Omental fat pad (tissue), 4 donors: ENCODE results near the gene LRRC15. TPM values are rescaled to one million over a fixed set of nuclear protein-coding genes. Genes with fewer than 3 reads are reported as not detected.

Experiments used
- ATAC-seq: fragments of 150-250 bp; one replicate; pipeline ENCODE4 v1.9.1; 2016; ENCODE audit warnings: mild to moderate bottlenecking, moderate library complexity; ENCODE audit not compliant: low FRiP score
- DNase-seq: peaks from one replicate; pipeline ENCODE4 v3.0.0-alpha.2; 2019; ENCODE audit warnings: low spot score
- total RNA-seq, 4 donors: library from RNA; depleted of rRNA; stranded (reverse); fragments of >200 nt; gene quantifications; one replicate each; pipeline ENCODE4 v1.1.0, GENCODE V29; 2016
- TF ChIP-seq, protein P1 (sequence below), 3 donors: fragments of 450-650 bp; IDR thresholded peaks; one replicate each; pipeline ENCODE4 v1.5.1; 2016 to 2017; ENCODE audit warnings: antibody characterized with exemption in 3 of 3, mild to moderate bottlenecking in 3 of 3, moderate library complexity in 2 of 3

LRRC15 gene
- total RNA-seq, 4 donors from 2014 or later: 0.12 to 0.37 (median 0.13) TPM; not detected in 1

DNA sequence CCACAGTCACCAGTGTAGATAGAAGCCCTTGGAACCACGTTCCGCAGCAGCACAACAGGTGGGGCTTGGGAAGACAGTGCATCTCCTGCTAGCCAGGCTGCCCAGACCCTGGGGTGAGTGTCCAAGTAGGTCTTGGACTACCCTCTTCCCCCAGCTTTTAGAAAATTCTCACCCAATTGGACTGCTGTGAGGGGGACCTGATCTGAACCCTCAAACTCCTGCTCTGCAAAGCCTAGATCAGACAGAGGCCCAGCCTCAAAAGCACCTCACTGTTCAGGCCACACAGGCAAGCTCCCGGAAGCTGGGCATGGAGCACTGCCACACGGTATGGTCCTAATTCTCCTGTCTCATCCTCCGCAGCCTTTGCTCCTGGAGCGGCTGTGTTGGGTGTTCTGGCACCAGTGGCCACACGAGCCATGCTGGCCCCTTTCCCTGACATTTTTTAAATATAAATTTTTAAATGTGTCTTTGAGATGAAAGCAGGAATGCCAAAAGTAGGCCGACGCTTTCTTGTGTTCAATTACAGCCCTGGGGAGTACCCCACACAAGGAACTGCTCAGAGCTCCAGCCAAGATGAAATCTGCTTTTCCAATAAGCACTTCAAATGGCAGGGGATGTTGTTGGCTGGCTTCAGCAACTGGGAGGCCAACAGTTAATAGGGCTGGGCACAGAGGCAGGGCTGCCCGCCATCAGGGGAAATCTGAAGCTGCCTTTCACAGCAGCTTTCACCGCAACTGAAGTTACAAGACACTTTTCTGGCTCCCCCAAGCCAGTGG lies 59.3 kb downstream of the LRRC15 start:
- ATAC-seq (no peak), DNase-seq (no peak)
- TF ChIP-seq, protein P1, sequence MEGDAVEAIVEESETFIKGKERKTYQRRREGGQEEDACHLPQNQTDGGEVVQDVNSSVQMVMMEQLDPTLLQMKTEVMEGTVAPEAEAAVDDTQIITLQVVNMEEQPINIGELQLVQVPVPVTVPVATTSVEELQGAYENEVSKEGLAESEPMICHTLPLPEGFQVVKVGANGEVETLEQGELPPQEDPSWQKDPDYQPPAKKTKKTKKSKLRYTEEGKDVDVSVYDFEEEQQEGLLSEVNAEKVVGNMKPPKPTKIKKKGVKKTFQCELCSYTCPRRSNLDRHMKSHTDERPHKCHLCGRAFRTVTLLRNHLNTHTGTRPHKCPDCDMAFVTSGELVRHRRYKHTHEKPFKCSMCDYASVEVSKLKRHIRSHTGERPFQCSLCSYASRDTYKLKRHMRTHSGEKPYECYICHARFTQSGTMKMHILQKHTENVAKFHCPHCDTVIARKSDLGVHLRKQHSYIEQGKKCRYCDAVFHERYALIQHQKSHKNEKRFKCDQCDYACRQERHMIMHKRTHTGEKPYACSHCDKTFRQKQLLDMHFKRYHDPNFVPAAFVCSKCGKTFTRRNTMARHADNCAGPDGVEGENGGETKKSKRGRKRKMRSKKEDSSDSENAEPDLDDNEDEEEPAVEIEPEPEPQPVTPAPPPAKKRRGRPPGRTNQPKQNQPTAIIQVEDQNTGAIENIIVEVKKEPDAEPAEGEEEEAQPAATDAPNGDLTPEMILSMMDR (IDR thresholded peaks at IDR 0.05): no peak

DNA sequence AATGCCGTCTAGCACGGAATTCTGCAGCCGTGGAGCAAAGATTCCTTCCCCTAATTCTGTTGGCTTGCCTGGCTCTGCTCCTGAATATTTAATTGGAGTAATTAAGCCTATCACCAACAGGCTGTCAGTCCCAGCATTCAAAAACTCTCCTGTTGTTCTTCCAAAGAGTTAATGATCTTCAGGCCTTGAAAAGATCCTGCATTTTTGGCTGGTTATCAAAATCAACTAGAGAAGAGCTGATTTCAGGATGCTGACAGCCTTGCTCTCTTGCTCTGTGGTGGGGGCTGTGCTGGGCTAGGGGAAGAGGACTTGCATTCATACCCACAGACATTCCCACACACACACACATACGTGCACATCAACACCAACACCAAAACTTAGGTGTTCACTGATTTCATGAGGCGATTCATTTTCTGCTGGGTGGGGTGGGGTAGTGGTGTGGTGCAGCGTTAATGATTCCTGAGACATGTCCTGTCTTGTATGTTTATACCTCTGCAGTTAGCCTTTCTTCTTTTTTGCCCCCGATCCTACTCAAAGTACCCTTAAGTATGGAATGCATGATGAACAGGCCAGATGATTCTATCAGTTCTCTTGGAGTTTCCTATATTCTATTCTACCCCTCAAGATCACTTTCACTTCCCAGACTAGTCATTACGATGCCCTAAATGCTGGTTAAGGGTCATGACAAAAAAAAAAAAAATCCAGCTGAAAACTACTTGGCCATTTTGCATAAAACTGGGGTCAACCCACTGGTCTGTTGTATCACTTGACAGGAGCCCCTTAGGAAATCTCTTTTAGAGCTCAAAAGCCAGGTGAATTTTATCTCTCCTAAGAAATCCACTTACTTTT lies 60.7 kb downstream of the LRRC15 start:
- DNase-seq (no peak), ATAC-seq (no peak)

DNA sequence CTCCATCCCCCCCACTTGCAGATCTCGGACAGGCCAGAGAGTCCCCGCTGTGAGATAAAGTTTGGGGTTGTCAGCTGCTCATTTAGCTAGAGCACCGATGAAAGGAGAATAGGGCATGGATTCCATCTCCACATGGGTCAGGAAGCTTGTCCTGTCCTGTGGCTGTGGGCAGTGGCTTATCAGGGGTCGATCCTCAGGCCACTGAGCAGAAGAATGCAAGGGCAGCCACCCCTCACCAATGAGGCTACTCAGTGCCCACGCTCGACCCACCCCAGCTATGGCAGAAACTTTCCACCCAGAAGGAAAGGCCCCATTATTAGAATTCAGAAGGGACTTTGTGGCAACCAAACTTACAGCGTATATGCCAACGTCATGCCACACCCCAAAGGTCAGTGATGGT lies 61.7 kb downstream of the LRRC15 start:
- TF ChIP-seq, protein P1 (IDR thresholded peaks at IDR 0.05): no peak
- ATAC-seq (no peak), DNase-seq (no peak)

More for the DNA sequence above, 60.7 kb downstream of the LRRC15 start:
- TF ChIP-seq, protein P1 (IDR thresholded peaks at IDR 0.05): no peak

- no peak for ATAC-seq
- TF ChIP-seq, protein P1 (IDR thresholded peaks at IDR 0.05): no peak
- DNase-seq: no peak
These were observed 62.5 kb downstream of the LRRC15 start for GRCh38 chr3:194306771-194307640.

DNA sequence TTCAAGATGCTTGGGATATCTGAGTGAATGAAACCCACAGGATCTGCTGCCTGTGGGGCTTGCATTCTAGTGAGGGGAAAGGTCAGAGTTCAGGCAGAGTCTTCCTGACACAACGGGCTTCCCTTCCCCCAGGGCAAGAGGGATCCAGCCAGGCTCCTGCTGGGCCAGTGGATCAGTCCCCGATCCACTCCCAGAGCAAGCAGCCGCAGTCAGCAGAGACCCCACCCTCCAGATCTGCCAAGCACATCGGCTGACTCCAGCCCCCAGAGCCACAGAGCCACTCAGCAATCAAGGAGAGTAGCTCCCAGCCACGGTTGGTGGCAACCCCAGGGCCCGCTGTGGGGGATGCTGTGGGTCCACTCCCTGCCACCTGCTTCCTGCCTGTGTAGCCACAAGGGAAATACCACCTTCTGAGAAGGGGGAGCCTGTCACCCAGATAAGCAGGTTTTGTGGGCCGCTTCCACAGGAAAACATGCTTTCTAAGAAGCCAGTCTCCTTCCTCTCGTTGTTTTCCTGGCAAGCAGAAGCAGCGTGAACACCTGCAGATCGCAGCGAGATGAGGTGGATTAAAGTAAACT lies 63.3 kb downstream of the LRRC15 start:
- TF ChIP-seq, protein P1 (IDR thresholded peaks at IDR 0.05): no peak
- DNase-seq (no peak), ATAC-seq (no peak)

DNA sequence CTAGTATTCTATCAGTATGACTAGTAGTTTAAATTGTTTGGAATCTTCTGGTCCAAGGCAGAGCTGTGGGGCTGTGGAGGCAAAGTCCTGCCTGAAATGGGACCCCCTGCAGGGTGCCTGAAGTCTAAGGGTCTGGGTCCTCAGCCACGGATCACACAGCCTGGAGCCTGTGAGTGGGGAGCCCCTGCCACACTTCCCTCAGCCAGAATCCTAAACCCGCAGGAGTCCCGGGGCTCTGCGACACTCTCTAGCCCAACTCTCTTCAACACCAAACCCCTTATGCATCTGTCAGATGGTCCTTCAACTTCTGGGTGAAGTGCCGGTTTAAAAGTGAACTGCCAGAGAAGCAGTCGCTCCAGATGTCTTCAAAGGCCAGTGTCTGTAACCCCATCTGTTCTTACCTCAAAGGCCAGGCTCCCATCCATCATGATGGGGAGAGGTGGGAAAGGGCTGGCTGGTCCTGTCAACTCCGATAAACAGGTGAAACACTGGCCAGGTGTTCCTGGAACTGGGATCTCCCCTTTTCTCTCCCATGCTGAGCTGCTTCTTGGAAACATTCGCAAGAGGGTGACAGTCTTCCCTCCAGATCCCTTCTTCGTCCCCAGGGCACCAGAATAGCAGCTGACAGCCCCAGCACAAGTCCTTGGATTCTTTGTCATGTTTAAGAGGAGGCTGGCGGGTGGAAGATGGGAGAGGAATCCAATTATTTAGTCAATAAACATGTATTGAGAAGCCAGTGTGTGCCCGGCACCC lies 64.0 kb downstream of the LRRC15 start:
- TF ChIP-seq, protein P1 (IDR thresholded peaks at IDR 0.05): no peak
- no peak for ATAC-seq
- no peak for DNase-seq
